ENCODE results near the gene SH3PXD2B.

Gene SH3PXD2B

DNA sequence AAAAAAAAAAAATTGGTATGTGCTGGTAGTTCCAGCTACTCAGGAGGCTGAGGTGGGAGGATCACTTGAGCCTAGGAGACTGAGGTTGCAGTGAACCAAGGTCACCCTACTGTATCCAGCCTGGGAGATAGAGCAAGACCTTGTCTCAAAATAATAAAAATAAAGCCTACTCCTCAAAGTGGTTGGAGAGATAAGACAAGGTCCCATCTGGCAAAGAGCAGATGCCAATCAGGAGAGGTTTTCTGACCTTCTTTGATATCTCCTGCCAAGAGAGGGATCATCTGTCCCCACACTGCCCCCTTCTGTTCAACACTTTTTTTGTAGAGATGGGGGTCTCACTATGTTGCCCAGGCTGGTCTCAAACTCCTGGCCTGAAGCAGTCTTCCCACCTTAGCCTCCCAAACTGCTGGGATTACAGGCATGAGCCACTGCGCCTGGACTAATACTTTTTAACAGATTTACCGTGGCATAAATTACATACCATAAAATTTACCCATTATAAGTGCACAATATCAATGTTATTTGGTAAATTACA is 64.7 kb downstream of the SH3PXD2B start:
- DNase-seq (ENCODE audit: low read depth), result no peak
- H3K4me3 ChIP-seq (ENCODE audit: low read depth, low read length), result no peak overlapping the region
- TF ChIP-seq, protein P1, sequence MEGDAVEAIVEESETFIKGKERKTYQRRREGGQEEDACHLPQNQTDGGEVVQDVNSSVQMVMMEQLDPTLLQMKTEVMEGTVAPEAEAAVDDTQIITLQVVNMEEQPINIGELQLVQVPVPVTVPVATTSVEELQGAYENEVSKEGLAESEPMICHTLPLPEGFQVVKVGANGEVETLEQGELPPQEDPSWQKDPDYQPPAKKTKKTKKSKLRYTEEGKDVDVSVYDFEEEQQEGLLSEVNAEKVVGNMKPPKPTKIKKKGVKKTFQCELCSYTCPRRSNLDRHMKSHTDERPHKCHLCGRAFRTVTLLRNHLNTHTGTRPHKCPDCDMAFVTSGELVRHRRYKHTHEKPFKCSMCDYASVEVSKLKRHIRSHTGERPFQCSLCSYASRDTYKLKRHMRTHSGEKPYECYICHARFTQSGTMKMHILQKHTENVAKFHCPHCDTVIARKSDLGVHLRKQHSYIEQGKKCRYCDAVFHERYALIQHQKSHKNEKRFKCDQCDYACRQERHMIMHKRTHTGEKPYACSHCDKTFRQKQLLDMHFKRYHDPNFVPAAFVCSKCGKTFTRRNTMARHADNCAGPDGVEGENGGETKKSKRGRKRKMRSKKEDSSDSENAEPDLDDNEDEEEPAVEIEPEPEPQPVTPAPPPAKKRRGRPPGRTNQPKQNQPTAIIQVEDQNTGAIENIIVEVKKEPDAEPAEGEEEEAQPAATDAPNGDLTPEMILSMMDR (IDR thresholded peaks at IDR 0.05; ENCODE audit: control insufficient read depth, extremely low read depth, insufficient read depth), result no peak

DNA sequence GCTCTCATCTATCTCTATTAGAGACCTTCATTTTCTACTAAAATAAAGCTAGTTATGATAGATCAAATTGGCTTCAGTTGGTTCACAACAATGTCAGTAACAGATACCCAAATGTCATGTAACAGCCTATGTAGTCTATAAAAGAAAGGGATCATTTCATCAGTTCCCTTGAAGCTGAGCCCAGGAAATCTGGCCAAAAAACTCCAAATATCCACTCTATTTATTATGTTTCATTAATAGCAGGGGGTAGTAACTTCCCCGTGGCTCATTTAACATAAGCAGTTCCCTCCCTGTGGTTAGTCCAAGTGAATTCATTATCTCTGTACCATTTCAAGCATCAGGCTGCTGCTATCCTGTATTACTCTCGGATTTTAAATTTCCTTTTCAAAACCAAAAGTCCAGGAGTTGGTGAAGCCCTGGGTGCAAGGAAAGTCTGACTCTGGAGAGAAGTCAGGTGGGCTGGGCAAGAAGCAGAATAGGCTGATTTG is 66.0 kb downstream of the SH3PXD2B start:
- no peak for DNase-seq (ENCODE audit: low read depth)
- TF ChIP-seq, protein P1 (IDR thresholded peaks at IDR 0.05; ENCODE audit: control insufficient read depth, extremely low read depth, insufficient read depth), result no peak
- H3K4me3 ChIP-seq (ENCODE audit: low read depth, low read length), result no peak overlapping the region

DNA sequence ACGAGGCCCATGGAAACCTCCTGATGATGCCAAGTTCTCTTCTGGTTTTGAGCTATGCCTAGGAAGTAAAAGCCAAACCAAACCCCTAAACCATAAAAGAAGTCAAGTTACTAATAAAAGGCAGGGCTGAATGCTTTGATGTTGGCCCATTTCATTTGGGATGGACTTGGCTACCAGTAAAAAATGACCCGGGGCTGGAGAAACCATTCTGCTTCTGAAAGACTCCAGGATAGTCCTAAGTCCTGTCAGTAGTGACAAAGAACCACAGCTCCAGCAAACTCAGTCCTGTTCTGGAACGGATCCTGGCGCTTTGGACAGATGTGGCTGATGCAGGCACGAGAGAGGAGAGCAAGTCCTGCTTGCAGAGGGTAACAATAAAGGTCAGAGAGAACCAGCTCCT is 68.6 kb downstream of the SH3PXD2B start:
- DNase-seq (ENCODE audit: low read depth), result no peak
- TF ChIP-seq, protein P1 (IDR thresholded peaks at IDR 0.05; ENCODE audit: control insufficient read depth, extremely low read depth, insufficient read depth), result no peak
- H3K4me3 ChIP-seq (ENCODE audit: low read depth, low read length), result no peak overlapping the region

DNA sequence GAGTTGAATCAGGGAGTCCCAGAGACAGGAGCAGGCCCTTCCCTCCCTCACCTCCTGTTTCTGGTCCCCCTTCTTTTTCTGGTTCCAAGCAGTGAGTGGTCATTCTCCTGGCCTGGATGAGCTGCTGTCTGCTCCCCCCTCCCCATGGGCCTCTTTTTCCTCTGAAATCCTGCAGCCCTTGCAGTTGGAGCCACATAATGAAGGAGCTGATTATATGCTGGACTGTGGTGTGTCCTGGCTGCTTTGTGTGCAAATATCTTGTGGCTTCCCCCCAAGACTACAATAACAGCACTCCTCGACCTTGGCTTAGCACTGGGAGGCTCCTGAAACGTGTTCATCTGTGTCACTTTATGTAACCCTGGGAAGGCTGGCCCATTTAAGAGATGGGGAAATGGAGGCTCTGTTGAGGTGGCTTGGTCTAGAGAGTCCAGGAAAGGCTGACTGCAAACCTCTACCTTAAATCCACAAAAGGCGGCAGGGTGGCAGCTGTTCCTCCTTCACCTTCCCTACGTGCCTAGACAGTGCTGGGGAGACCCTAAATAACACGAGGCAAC is 69.2 kb downstream of the SH3PXD2B start:
- TF ChIP-seq, protein P1 (IDR thresholded peaks at IDR 0.05; ENCODE audit: control insufficient read depth, extremely low read depth, insufficient read depth), result no peak

DNA sequence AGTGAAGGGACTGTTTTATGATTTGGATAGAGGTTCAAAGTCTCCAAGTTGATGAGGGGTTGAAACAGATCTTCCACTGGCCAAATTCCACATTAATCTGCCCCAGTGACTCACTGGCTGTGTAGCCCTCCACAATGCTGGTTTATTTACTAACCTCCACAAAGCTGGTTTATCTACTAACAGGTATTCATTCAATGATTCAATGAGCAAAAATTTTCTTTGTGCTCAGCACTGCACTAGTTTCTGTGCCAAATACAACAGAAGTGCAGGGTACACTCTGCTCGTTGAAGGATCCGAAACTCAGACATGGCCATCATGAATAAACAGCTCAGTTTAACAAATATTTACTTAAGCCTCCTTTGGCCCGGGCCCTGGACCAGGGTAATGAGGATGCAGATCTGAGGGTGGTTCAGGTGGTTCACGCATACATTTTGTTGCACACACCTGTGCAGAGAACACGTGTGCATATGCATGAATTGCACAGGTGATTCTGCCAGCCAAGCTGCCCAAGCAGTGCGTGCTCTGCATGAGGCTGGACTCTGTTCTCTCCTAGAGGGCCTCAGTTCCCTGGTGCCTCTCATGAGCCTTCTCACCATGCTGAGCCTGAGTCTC is 71.0 kb downstream of the SH3PXD2B start:
- peak; percentile 94 for DNase-seq (ENCODE audit: low read depth)
- no peak overlapping the region for H3K4me3 ChIP-seq (ENCODE audit: low read depth, low read length)
- TF ChIP-seq, protein P1 (IDR thresholded peaks at IDR 0.05; ENCODE audit: control insufficient read depth, extremely low read depth, insufficient read depth), result no peak

More for the DNA sequence above, 69.2 kb downstream of the SH3PXD2B start:
- H3K4me3 ChIP-seq (ENCODE audit: low read depth, low read length), result no peak overlapping the region
- DNase-seq (ENCODE audit: low read depth), result no peak

DNA sequence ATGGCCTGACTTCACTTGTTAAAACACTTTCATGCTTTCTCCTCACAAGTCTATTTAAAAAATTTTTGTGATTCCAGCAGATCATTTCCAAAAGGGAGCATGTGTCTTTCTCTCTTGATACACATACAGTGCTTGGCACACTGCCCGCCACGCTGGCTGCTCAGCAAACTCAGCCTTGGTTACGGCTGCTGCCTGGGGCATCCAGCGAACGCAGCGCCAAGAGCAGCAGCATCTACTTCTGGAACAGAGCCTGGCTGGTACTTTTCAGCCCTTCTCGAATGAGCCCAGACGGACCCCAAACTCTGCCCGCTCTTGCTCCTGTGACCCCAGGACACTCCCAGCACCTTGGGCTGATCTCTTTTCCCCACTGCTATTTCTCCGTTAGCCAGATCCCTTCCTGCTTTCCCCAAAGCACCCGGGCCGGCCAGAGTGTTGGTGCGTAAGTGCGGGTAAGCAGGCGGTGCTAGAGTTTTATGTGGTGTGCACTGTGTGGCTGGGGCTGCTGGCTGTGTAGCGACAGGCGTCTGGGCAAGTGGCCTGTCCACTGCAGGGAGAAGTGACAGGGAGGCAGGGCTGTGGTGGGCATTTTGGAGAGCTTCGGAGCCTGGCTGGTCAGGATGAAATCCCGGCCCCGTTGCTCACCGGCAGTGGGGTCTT is 73.2 kb downstream of the SH3PXD2B start:
- DNase-seq (ENCODE audit: low read depth), result peak; percentile 62
- no peak overlapping the region for H3K4me3 ChIP-seq (ENCODE audit: low read depth, low read length)
- TF ChIP-seq, protein P1 (IDR thresholded peaks at IDR 0.05; ENCODE audit: control insufficient read depth, extremely low read depth, insufficient read depth), result no peak
